ENCODE results near the gene MROH8. TPM values are rescaled to one million over a fixed set of nuclear protein-coding genes. Genes with fewer than 3 reads are reported as not detected.

Gene MROH8
- total RNA-seq, 4 donors from 2014 or later: 1.4 to 5.0 (median 3.6) TPM

DNA sequence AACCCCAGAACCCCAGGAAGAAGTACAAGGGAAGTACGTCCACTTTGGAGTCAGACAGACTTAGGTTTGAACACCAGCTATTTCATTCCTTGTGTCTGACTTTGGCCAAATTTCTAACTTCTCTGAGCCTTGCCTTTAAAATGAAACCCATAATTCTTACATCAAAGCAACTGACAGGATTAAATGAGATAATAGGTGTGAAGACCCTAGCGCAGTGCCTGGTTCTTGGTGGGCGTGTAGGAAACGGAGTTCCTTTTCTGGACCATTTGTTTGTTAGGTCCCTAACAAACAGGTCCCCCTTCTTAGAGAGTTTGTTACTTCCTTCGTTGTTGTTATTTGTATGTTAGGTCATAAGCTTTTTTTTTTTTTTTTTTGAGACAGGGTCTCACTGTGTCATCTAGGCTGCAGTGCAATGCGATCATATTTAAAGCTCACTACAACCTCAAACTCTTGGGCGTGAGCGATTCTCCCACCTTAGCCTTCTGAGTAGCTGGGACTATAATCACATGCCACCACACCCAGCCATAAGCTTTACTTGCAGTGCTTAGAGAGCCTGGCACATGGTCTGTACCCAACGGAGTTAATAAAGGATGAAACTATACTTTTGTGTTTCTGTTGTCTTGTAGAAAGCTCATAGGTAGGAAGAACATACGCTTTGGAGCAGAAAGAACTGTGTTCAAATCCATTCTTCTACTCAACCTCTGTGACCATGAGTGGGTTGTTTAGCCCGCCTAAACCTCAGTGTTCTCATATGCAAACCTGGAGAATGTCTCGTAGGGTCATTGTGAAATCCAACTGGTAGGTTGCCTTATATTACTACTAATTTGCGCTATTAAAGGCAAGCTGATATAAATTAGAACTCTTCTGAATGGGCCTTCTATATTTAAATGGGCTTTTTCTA is 21.8 kb upstream of the MROH8 start:
- no peak for DNase-seq (ENCODE audit: low spot score)
- TF ChIP-seq CTCF (IDR thresholded peaks at IDR 0.05): no peak
- ATAC-seq (ENCODE audit: low FRiP score): no peak

DNA sequence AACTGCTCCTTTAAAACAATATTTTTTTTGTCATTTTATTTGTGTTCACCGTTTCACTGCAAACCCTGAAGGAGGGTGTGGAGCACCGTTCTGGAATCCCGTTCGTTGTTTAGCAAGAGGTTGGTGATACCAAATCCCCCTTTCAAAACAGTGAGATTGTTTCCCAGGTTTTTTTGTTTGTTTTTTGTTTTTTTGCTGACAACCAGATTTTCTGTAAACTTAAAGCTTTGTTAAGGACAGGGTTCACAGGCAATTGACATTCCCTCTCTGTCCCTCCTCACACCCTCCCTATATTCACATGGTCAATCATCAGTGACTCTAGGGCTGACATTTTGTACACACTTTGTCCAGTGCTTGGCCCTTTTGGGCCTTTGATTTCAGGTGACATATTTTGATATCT is 21.0 kb upstream of the MROH8 start:
- no peak for TF ChIP-seq CTCF (IDR thresholded peaks at IDR 0.05)
- no peak for ATAC-seq (ENCODE audit: low FRiP score)

DNA sequence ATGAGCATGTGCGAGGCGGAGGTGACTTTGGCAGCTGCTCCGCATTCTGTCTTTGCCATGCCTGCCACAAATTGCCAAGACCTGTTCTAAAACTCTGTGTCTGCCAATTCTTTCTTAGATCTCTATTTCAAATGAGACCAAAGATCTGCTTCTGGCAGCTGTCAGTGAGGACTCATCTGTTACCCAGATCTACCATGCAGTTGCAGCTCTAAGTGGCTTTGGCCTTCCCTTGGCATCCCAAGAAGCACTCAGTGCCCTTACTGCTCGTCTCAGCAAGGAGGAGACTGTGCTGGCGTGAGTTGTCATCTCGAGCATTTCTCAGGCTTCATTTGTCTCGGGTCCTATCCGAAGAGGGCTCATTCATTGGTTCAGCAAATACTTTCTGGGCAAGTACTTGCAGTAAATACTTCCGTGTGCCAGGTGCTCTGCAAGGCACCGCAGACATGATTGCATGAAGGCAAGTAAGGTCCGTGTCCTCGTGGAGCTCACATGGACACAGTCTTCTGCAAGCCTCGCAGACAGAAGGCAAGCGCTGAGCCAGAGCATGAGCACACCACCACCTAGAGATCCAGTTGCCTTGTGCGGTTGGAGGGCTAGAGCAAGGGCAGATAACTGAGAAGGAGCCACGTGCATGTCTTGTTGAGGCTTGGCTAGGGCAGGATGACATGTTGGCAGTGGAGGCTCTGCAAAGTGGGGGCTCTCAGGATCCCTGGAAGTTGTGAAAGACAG is 19.7 kb upstream of the MROH8 start:
- ATAC-seq (ENCODE audit: low FRiP score) (no peak), DNase-seq (ENCODE audit: low spot score) (no peak)
- no peak for TF ChIP-seq CTCF (IDR thresholded peaks at IDR 0.05)

More for the DNA sequence above, 21.0 kb upstream of the MROH8 start:
- no peak for DNase-seq (ENCODE audit: low spot score)

- ATAC-seq (ENCODE audit: low FRiP score) (no peak), DNase-seq (ENCODE audit: low spot score) (no peak)
- TF ChIP-seq CTCF (IDR thresholded peaks at IDR 0.05): no peak
Observed at GRCh38 chr20:37194621-37195417, 15.5 kb upstream of the MROH8 start.

- no peak for DNase-seq (ENCODE audit: low spot score)
- TF ChIP-seq CTCF (IDR thresholded peaks at IDR 0.05): no peak
- no peak for ATAC-seq (ENCODE audit: low FRiP score)
Observed at GRCh38 chr20:37193821-37194220, 14.5 kb upstream of the MROH8 start.

DNA sequence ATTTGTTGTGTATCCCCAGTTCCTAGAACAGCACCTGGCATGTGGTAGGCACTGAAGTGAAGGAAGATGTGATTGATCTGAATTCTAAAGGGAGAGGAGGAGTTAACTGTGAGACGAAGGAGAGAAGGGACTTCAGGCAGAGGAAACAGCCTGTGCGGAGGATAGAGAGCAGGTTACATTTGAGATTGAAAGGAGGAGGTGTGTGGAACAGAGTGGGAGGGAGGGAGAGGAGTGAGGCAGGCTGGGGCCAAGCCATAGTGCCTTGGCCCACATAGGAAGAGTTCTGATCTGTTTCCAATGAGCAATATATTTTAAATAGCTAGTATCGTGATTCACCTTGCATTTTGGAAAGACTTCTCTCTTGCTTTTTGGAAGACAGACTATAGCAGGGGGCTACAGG is 13.9 kb upstream of the MROH8 start:
- TF ChIP-seq CTCF (IDR thresholded peaks at IDR 0.05): no peak
- DNase-seq (ENCODE audit: low spot score) (no peak), ATAC-seq (ENCODE audit: low FRiP score) (no peak)

Measured in omental fat pad (tissue), 4 donors.